ENCODE results near the gene MRPS18A. TPM values are rescaled to one million over a fixed set of nuclear protein-coding genes. Genes with fewer than 3 reads are reported as not detected.
"Not testable (repeated sequence)": the region's sequence is repeated elsewhere in the genome, so short reads cannot be mapped to it uniquely, and the experiment has no call there.

MRPS18A gene
- total RNA-seq, 1 donor from 2014 or later: 49.1 TPM

GRCh38 chr6:43639984-43640800, 47.4 kb downstream of the MRPS18A start:
- H3K36me3 Mint-ChIP-seq: peaks cover 26% of the 10 kb centered on the region
- no peak overlapping the region for H3K27ac Mint-ChIP-seq
- peak overlapping the region; percentile 41 for H3K4me3 Mint-ChIP-seq
- no peaks in the 10 kb centered on the region for H3K9me3 Mint-ChIP-seq
- H3K27me3 Mint-ChIP-seq: no peaks in the 10 kb centered on the region
- no peak for DNase-seq (ENCODE audit: extremely low spot score, unreplicated experiment)
- peaks cover 47% of the 10 kb centered on the region for H3K4me1 Mint-ChIP-seq (ENCODE audit: unreplicated experiment)
- no peak for TF ChIP-seq CTCF (conservative IDR thresholded peaks at IDR 0.05)

- TF ChIP-seq CTCF (conservative IDR thresholded peaks at IDR 0.05): no peak
- Mint-ChIP-seq H3K4me3 (peak overlapping the region; percentile 100), H3K36me3 (peaks cover 14% of the 10 kb centered on the region), H3K27me3 (no peaks in the 10 kb centered on the region), H3K27ac (peak overlapping the region; percentile 92), H3K9me3 (no peaks in the 10 kb centered on the region), H3K4me1 (ENCODE audit: unreplicated experiment) (peaks cover 42% of the 10 kb centered on the region)
- DNase-seq (ENCODE audit: extremely low spot score, unreplicated experiment): no peak
Measured at GRCh38 chr6:43636308-43636659, 51.3 kb downstream of the MRPS18A start.

- no peaks in the 10 kb centered on the region for H3K27me3 Mint-ChIP-seq
- peaks cover 13% of the 10 kb centered on the region for H3K36me3 Mint-ChIP-seq
- peaks cover 42% of the 10 kb centered on the region for H3K4me1 Mint-ChIP-seq (ENCODE audit: unreplicated experiment)
- no peak for TF ChIP-seq CTCF (conservative IDR thresholded peaks at IDR 0.05)
- DNase-seq (ENCODE audit: extremely low spot score, unreplicated experiment): peak; percentile 85
- peak within 1 kb of the TSS; percentile 92 for H3K27ac Mint-ChIP-seq
- H3K4me3 Mint-ChIP-seq: peak within 1 kb of the TSS; percentile 100
- H3K9me3 Mint-ChIP-seq: no peaks in the 10 kb centered on the region
Measured at GRCh38 chr6:43635387-43636307, 51.9 kb downstream of the MRPS18A start, which contains the start of gene MAD2L1BP. Gene MAD2L1BP (plus strand): TSS chr6:43635840. CDS start chr6:43635876, 36 bp downstream.

GRCh38 chr6:43634702-43635303, 52.8 kb downstream of the MRPS18A start:
- Mint-ChIP-seq H3K4me1 (ENCODE audit: unreplicated experiment) (peaks cover 40% of the 10 kb centered on the region), H3K36me3 (peaks cover 5% of the 10 kb centered on the region), H3K9me3 (no peaks in the 10 kb centered on the region), H3K27ac (peak overlapping the region; percentile 92), H3K4me3 (peak overlapping the region; percentile 100), H3K27me3 (no peaks in the 10 kb centered on the region)
- DNase-seq (ENCODE audit: extremely low spot score, unreplicated experiment): no peak
- TF ChIP-seq CTCF (conservative IDR thresholded peaks at IDR 0.05): no peak

- peaks cover 35% of the 10 kb centered on the region for H3K4me1 Mint-ChIP-seq (ENCODE audit: unreplicated experiment)
- not testable (repeated sequence) for H3K9me3 Mint-ChIP-seq; H3K27me3 Mint-ChIP-seq; H3K27ac Mint-ChIP-seq; DNase-seq (ENCODE audit: extremely low spot score, unreplicated experiment); H3K36me3 Mint-ChIP-seq; H3K4me3 Mint-ChIP-seq
Measured at GRCh38 chr6:43633002-43633401, 54.6 kb downstream of the MRPS18A start.

Measured in type B pancreatic cell (in vitro differentiated cells).